H9 (cell line): ENCODE data around the gene ABCA7. TPM values are rescaled to one million over a fixed set of nuclear protein-coding genes. Genes with fewer than 3 reads are reported as not detected.
A peak's percentile ranks its signal among the peaks of the same experiment; 100 is the strongest.

Experiments
- DNase-seq: peaks from one replicate; pipeline ENCODE4 v3.0.0-alpha.2; 2017
- H2AFZ ChIP-seq: one replicate; pipeline ENCODE4 v1.6.1; 2013; ENCODE audit warnings: mild to moderate bottlenecking, low read length, control low read depth, moderate library complexity
- H2AK5ac ChIP-seq: 2 replicates; pipeline ENCODE4 v1.6.1; 2013; ENCODE audit warnings: low read length, control low read depth, mixed read lengths; ENCODE audit not compliant: insufficient read length
- H2BK120ac ChIP-seq: one replicate; pipeline ENCODE4 v1.6.1; 2013; ENCODE audit warnings: low read depth, mild to moderate bottlenecking, low read length, control low read depth, inconsistent platforms; ENCODE audit not compliant: poor library complexity, severe bottlenecking
- H2BK12ac ChIP-seq: 2 replicates; pipeline ENCODE4 v1.6.1; 2013; ENCODE audit warnings: low read length, control low read depth, mixed read lengths, low read depth; ENCODE audit not compliant: insufficient read length
- H2BK15ac ChIP-seq: 2 replicates; pipeline ENCODE4 v1.6.1; 2013; ENCODE audit warnings: low read depth, low read length, control low read depth
- H2BK20ac ChIP-seq: one replicate; pipeline ENCODE4 v1.6.1; 2013; ENCODE audit warnings: low read depth, mild to moderate bottlenecking, low read length, control low read depth, inconsistent platforms; ENCODE audit not compliant: poor library complexity, severe bottlenecking
- H2BK5ac ChIP-seq: 2 replicates; pipeline ENCODE4 v1.6.1; 2013; ENCODE audit warnings: low read length, control low read depth, mixed read lengths; ENCODE audit not compliant: insufficient read length
- H3K14ac ChIP-seq: 2 replicates; pipeline ENCODE4 v1.6.1; 2013; ENCODE audit warnings: low read length, control low read depth; ENCODE audit not compliant: insufficient read depth
- H3K18ac ChIP-seq: 2 replicates; pipeline ENCODE4 v1.6.1; 2013; ENCODE audit warnings: low read depth, mild to moderate bottlenecking, mixed read lengths, low read length, control low read depth; ENCODE audit not compliant: insufficient read length
- H3K23ac ChIP-seq: 2 replicates; pipeline ENCODE4 v1.6.1; 2013; ENCODE audit warnings: low read length, control low read depth, mixed read lengths, low read depth; ENCODE audit not compliant: insufficient read length
- H3K23me2 ChIP-seq: 2 replicates; pipeline ENCODE4 v1.6.1; 2013; ENCODE audit warnings: low read depth, mild to moderate bottlenecking, mixed read lengths, low read length, control low read depth; ENCODE audit not compliant: insufficient read length, poor library complexity, severe bottlenecking
- H3K27ac ChIP-seq: 2 replicates; pipeline ENCODE4 v1.5.1; 2013; ENCODE audit warnings: low read length, control low read depth, mixed read lengths, low read depth; ENCODE audit not compliant: insufficient read length
- H3K27me3 ChIP-seq: 2 replicates; pipeline ENCODE4 v1.6.1; 2013; ENCODE audit warnings: low read length, control low read depth, inconsistent platforms; ENCODE audit not compliant: insufficient read depth
- H3K4ac ChIP-seq: 2 replicates; pipeline ENCODE4 v1.6.1; 2013; ENCODE audit warnings: low read depth, mild to moderate bottlenecking, control low read depth, inconsistent platforms, low read length, moderate library complexity
- H3K4me1 ChIP-seq: 2 replicates; pipeline ENCODE4 v1.6.1; 2013; ENCODE audit warnings: low read length, control low read depth, inconsistent platforms; ENCODE audit not compliant: insufficient read depth
- H3K4me2 ChIP-seq: 2 replicates; pipeline ENCODE4 v1.6.1; 2013; ENCODE audit warnings: low read length, control low read depth, mixed read lengths; ENCODE audit not compliant: insufficient read length, insufficient read depth
- H3K56ac ChIP-seq: 2 replicates; pipeline ENCODE4 v1.6.1; 2013; ENCODE audit warnings: low read depth, mild to moderate bottlenecking, mixed read lengths, low read length, control low read depth; ENCODE audit not compliant: insufficient read length
- H3K79me1 ChIP-seq: 2 replicates; pipeline ENCODE4 v1.6.1; 2013; ENCODE audit warnings: low read depth, mild to moderate bottlenecking, moderate library complexity, low read length, control low read depth, inconsistent platforms; ENCODE audit not compliant: insufficient read depth, poor library complexity, severe bottlenecking
- H3K79me2 ChIP-seq: 2 replicates; pipeline ENCODE4 v1.6.1; 2013; ENCODE audit warnings: low read length, control low read depth, inconsistent platforms; ENCODE audit not compliant: insufficient read depth
- H3K9ac ChIP-seq: 2 replicates; pipeline ENCODE4 v1.6.1; 2013; ENCODE audit warnings: low read length, control low read depth, mixed read lengths; ENCODE audit not compliant: insufficient read length; ENCODE audit errors: extremely low read depth
- H3K9me3 ChIP-seq: one replicate; pipeline ENCODE4 v1.6.1; 2013; ENCODE audit warnings: low read depth, low read length, inconsistent platforms; ENCODE audit not compliant: control insufficient read depth
- H3T11ph ChIP-seq: one replicate; pipeline ENCODE4 v1.6.1; 2013; ENCODE audit warnings: mild to moderate bottlenecking, low read length, control low read depth, inconsistent platforms
- H4K20me1 ChIP-seq: one replicate; pipeline ENCODE4 v1.6.1; 2013; ENCODE audit not compliant: control insufficient read depth, insufficient read length, insufficient read depth
- H4K5ac ChIP-seq: 2 replicates; pipeline ENCODE4 v1.6.1; 2013; ENCODE audit warnings: low read depth, mild to moderate bottlenecking, mixed read lengths, low read length, control low read depth; ENCODE audit not compliant: insufficient read length
- H4K8ac ChIP-seq: replicated peaks from 2 replicates; pipeline ENCODE4 v1.6.1; 2013; ENCODE audit warnings: low read length, control low read depth, mixed read lengths, low read depth; ENCODE audit not compliant: insufficient read length
- H4K91ac ChIP-seq: 2 replicates; pipeline ENCODE4 v1.6.1; 2013; ENCODE audit warnings: low read depth, mild to moderate bottlenecking, moderate library complexity, mixed read lengths, low read length, control low read depth; ENCODE audit not compliant: insufficient read length
- H3K27ac Mint-ChIP-seq, 3 experiments: 2 replicates in 2 of 3; 3 replicates in 1 of 3; pipeline ENCODE4 v1.8.0; 2020 to 2021; ENCODE audit warnings: mixed read lengths in 3 of 3, mild to moderate bottlenecking in 1 of 3, moderate library complexity in 1 of 3
- H3K27me3 Mint-ChIP-seq: 2 replicates; pipeline ENCODE4 v1.8.0; 2021; ENCODE audit warnings: low read depth, mild to moderate bottlenecking, moderate library complexity, mixed read lengths
- H3K36me3 Mint-ChIP-seq, 3 experiments: 2 replicates in 2 of 3; 3 replicates in 1 of 3; pipeline ENCODE4 v1.8.0; 2020 to 2021; ENCODE audit warnings: low read depth in 3 of 3, mixed read lengths in 3 of 3; ENCODE audit not compliant: insufficient read depth in 1 of 3
- H3K4me1 Mint-ChIP-seq, 2 experiments: 2 replicates each; pipeline ENCODE4 v1.8.0; 2020; ENCODE audit warnings: mixed read lengths in 2 of 2
- H3K4me3 Mint-ChIP-seq, 2 experiments: 2 replicates in 1 of 2; 3 replicates in 1 of 2; pipeline ENCODE4 v1.8.0; 2020 to 2021; ENCODE audit warnings: mild to moderate bottlenecking in 2 of 2, mixed read lengths in 2 of 2, moderate library complexity in 1 of 2
- H3K9me3 Mint-ChIP-seq, 2 experiments: 2 replicates in 1 of 2; 3 replicates in 1 of 2; pipeline ENCODE4 v1.8.0; 2020; ENCODE audit warnings: mild to moderate bottlenecking in 2 of 2, mixed read lengths in 2 of 2, moderate library complexity in 1 of 2
- CTCF ChIP-seq: fragments of 200-600 bp; sonication (generic); conservative IDR thresholded peaks from 3 replicates; pipeline ENCODE4 v1.8.0; 2021; ENCODE audit warnings: antibody characterized with exemption, mild to moderate bottlenecking
- WGBS: extraction: QIAGEN DNeasy Blood & Tissue Kit; methylation state at CpG from one replicate; pipeline ENCODE4 v1.1.7; 2013; ENCODE audit warnings: missing lambda C conversion rate, low lambda C conversion rate, mixed read lengths; ENCODE audit not compliant: insufficient read length; ENCODE audit errors: extremely low coverage; 5-methylcytosine and 5-hydroxymethylcytosine counted together
- total RNA-seq: library from RNA; stranded (reverse); gene quantifications from 2 replicates; pipeline ENCODE4 v1.2.1, GENCODE V29; 2021

The ABCA7 gene
- total RNA-seq, 1 experiment from 2014 or later, result 34.6 TPM

DNA sequence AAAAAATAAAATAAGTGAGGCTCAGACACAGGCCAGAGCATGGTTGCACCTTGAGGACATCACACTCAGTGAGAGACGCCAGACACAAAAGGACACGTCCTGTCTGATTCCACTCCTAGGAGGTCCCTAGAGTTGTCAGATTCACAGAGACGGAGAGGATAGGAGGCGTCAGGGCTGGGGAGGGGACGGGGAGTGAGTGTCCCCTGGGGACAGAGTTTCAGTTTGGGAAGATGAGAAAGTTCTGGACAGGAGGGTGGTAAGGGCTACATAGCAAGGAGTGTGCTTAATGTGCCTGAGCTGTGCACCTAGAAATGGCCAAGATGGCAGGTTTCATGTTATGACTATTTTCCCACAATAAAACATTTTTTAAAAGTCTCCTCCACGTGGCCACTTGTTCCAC is 41.8 kb upstream of the ABCA7 start:
- Histone ChIP-seq H3K9ac (no peak overlapping the region), H2BK12ac (no peak overlapping the region), H3K4ac (no peak overlapping the region), H3K4me2 (no peak overlapping the region), H3K27me3 (peaks cover 10% of the 10 kb centered on the region), H2BK5ac (no peak overlapping the region), H3T11ph (no peak overlapping the region), H2AFZ (no peak overlapping the region), H4K20me1 (peaks cover 4% of the 10 kb centered on the region), H2BK20ac (no peak overlapping the region), H2AK5ac (no peak overlapping the region), H4K5ac (no peak overlapping the region), H4K91ac (no peak overlapping the region), H3K27ac (no peak overlapping the region), H3K79me2 (no peaks in the 10 kb centered on the region), H3K56ac (no peak overlapping the region), H3K9me3 (no peaks in the 10 kb centered on the region), H3K79me1 (no peaks in the 10 kb centered on the region), H3K4me1 (no peaks in the 10 kb centered on the region), H4K8ac (no peak overlapping the region), H3K18ac (no peak overlapping the region), H3K14ac (no peak overlapping the region), H3K23me2 (peaks cover 10% of the 10 kb centered on the region), H2BK15ac (no peak overlapping the region), H2BK120ac (no peak overlapping the region), H3K23ac (no peak overlapping the region)
- Mint-ChIP-seq H3K27me3 (peaks cover 50% of the 10 kb centered on the region), H3K4me1 (peaks cover 5 to 10% of the 10 kb centered on the region in 2 experiments), H3K27ac (peak overlapping the region in 1 of 3 experiments; percentile 4; a peak in 1 of 7 replicates), H3K36me3 (peaks cover 0 to 6% (median 0%) of the 10 kb centered on the region in 3 experiments; a peak in 3 of 7 replicates), H3K9me3 (no peaks in the 10 kb centered on the region; a peak in 1 of 5 replicates), H3K4me3 (peak overlapping the region in 1 of 2 experiments; percentile 9; a peak in 1 of 5 replicates)
- no peak for DNase-seq
- TF ChIP-seq CTCF, result no peak
- WGBS, result no CpG with 5 or more reads among the region's 6 CpGs
